ENCODE measurements around the gene GAST.

Gene GAST

GRCh38 chr17:41750862-41751261, 38.7 kb downstream of the GAST start:
- DNase-seq: no peak

GRCh38 chr17:41751288-41751687, 39.2 kb downstream of the GAST start:
- DNase-seq: no peak

GRCh38 chr17:41754066-41754465, 41.9 kb downstream of the GAST start:
- DNase-seq: no peak

GRCh38 chr17:41758601-41759000, 46.5 kb downstream of the GAST start:
- no peak for DNase-seq

GRCh38 chr17:41760878-41761277, 48.7 kb downstream of the GAST start:
- no peak for DNase-seq

- DNase-seq: no peak
Measured at GRCh38 chr17:41762391-41762790, 50.3 kb downstream of the GAST start.

- no peak for DNase-seq
Measured at GRCh38 chr17:41762841-41763240, 50.7 kb downstream of the GAST start.

- DNase-seq: no peak
Measured at GRCh38 chr17:41763327-41763726, 51.2 kb downstream of the GAST start.
